HCT116 (cell line): ENCODE measurements around the gene NCMAP. TPM values are rescaled to one million over a fixed set of nuclear protein-coding genes. Genes with fewer than 3 reads are reported as not detected.

Experiments
- ATAC-seq: fragments of 200-7000 bp; cut with Tn5 transposase; 2 replicates; pipeline ENCODE4 v1.9.1; 2020; ENCODE audit warnings: mild to moderate bottlenecking, moderate library complexity
- BruUV-seq: library from RNA; stranded (reverse); fragments of 400-500 nt; replicated peaks from 2 replicates; lab custom pipeline; 2021; lab: Mats Ljungman, UMichigan
- CTCF ChIA-PET: fragments of 300-600 bp; sonication (Branson Sonifier 250); formaldehyde crosslinking; loops from one replicate; lab custom pipeline; 2021; ENCODE audit warnings: antibody characterized with exemption; lab: Charles Lee
- POLR2A ChIA-PET: fragments of 300-600, 350-600 bp; sonication (Branson Sonifier 250); formaldehyde crosslinking; loops from one replicate; lab custom pipeline; 2021; ENCODE audit warnings: antibody characterized with exemption; lab: Charles Lee
- RAD21 ChIA-PET, 2 experiments: fragments of 300-600 bp; sonication (Branson Sonifier 250); formaldehyde crosslinking; loops; one replicate each; lab custom pipeline; 2023; ENCODE audit warnings: low total read pairs in 2 of 2; ENCODE audit not compliant: uncharacterized antibody in 2 of 2, unreplicated experiment in 2 of 2, low non-redundant PET in 1 of 2; lab: Charles Lee
- DNase-seq: peaks from one replicate; pipeline ENCODE4 v3.0.0-alpha.2; 2010; ENCODE audit warnings: low read depth, low spot score
- H2AFZ ChIP-seq: fragments of 200-600 bp; shearing (Covaris generic), sonication (generic); 2 replicates; pipeline ENCODE4 v1.6.1; 2017; ENCODE audit warnings: low read depth, mixed run types, mixed read lengths, antibody characterized with exemption, low read length; ENCODE audit not compliant: poor library complexity, severe bottlenecking
- H3K27ac ChIP-seq: 2 replicates; pipeline ENCODE4 v1.5.1; 2012; ENCODE audit warnings: low read depth, low read length
- H3K27me3 ChIP-seq: fragments of 200-600 bp; sonication (generic); 2 replicates; pipeline ENCODE4 v1.6.1; 2016; ENCODE audit warnings: mixed run types, low read length, mixed read lengths; ENCODE audit not compliant: insufficient read depth
- H3K36me3 ChIP-seq, 2 experiments: fragments of 200-500 bp in 1 of 2; fragments of 200-600 bp in 1 of 2; sonication (Bioruptor generic) in 1 of 2; sonication (generic) in 1 of 2; 2 replicates each; pipeline versions ENCODE4 v1.5.1 to v1.6.1; 2014 to 2016; ENCODE audit warnings: low read length in 2 of 2, inconsistent platforms in 1 of 2, mixed read lengths in 1 of 2, mixed run types in 1 of 2; ENCODE audit not compliant: insufficient read depth in 2 of 2, control insufficient read depth in 1 of 2
- H3K4me1 ChIP-seq, 2 experiments: fragments of 200-600 bp in 1 of 2; sonication (generic) in 1 of 2; 2 replicates each; pipeline versions ENCODE4 v1.5.1 to v1.6.1; 2012 to 2017; ENCODE audit warnings: low read length in 2 of 2, inconsistent platforms in 1 of 2, mild to moderate bottlenecking in 1 of 2, mixed read lengths in 1 of 2, mixed run types in 1 of 2, moderate library complexity in 1 of 2; ENCODE audit not compliant: insufficient read depth in 2 of 2, control insufficient read depth in 1 of 2
- H3K4me2 ChIP-seq: fragments of 200-600 bp; sonication (generic); 2 replicates; pipeline ENCODE4 v1.6.1; 2017; ENCODE audit warnings: mixed run types, low read length, mixed read lengths
- H3K4me3 ChIP-seq, 2 experiments: fragments of 200-600 bp in 1 of 2; sonication (generic) in 1 of 2; replicated peaks in 1 of 2; 2 replicates each; pipeline ENCODE4 v1.5.1; 2011 to 2016; ENCODE audit warnings: low read length in 2 of 2, control low read depth in 1 of 2, low read depth in 1 of 2, mild to moderate bottlenecking in 1 of 2, mixed read lengths in 1 of 2, mixed run types in 1 of 2
- H3K79me2 ChIP-seq: fragments of 200-600 bp; sonication (generic); 2 replicates; pipeline ENCODE4 v1.6.1; 2017; ENCODE audit warnings: mild to moderate bottlenecking, mixed run types, low read length, moderate library complexity, mixed read lengths; ENCODE audit not compliant: insufficient read depth
- H3K9ac ChIP-seq: fragments of 200-600 bp; sonication (generic); 2 replicates; pipeline ENCODE4 v1.6.1; 2016; ENCODE audit warnings: low read length, mixed read lengths
- H3K9me2 ChIP-seq: fragments of 200-600 bp; sonication (generic), shearing (Covaris generic); 2 replicates; pipeline ENCODE4 v1.6.1; 2017; ENCODE audit warnings: mixed run types, mild to moderate bottlenecking, moderate library complexity; ENCODE audit not compliant: insufficient read depth
- H3K9me3 ChIP-seq, 2 experiments: fragments of 200-500 bp in 1 of 2; fragments of 200-600 bp in 1 of 2; sonication (Bioruptor generic) in 1 of 2; sonication (generic) in 1 of 2; 2 replicates each; pipeline ENCODE4 v1.6.1; 2014 to 2017; ENCODE audit warnings: low read length in 2 of 2, mixed read lengths in 2 of 2, inconsistent platforms in 1 of 2, low read depth in 1 of 2, mild to moderate bottlenecking in 1 of 2, mixed run types in 1 of 2, moderate library complexity in 1 of 2; ENCODE audit not compliant: control insufficient read depth in 1 of 2, insufficient read depth in 1 of 2
- H4K20me1 ChIP-seq: fragments of 200-600 bp; sonication (generic), shearing (Covaris generic); 2 replicates; pipeline ENCODE4 v1.6.1; 2017; ENCODE audit warnings: mixed run types, mild to moderate bottlenecking, moderate library complexity; ENCODE audit not compliant: insufficient read depth
- ELF1 ChIP-seq: IDR thresholded peaks from 2 replicates; pipeline ENCODE4 v1.6.1; 2012; ENCODE audit warnings: low read depth, borderline replicate concordance
- SIN3A ChIP-seq: IDR thresholded peaks from 2 replicates; pipeline ENCODE4 v1.6.1; 2012; ENCODE audit warnings: low read depth
- intact Hi-C: fragments of 100-400 bp; cut with micrococcal nuclease; formaldehyde crosslinking; loops from 2 replicates; pipeline ENCODE4 v1.10.0; 2022
- total RNA-seq: library from RNA; stranded (reverse); gene quantifications from one replicate; pipeline ENCODE4 v1.2.1, GENCODE V29; 2021; ENCODE audit not compliant: unreplicated experiment
- TF ChIP-seq, protein P1 (sequence below): IDR thresholded peaks from 2 replicates; pipeline ENCODE4 v1.6.1; 2011; ENCODE audit warnings: mild to moderate bottlenecking, low read length, moderate library complexity; ENCODE audit not compliant: insufficient replicate concordance; ENCODE audit errors: extremely low read depth
- TF ChIP-seq, protein P2 (sequence below): IDR thresholded peaks from 2 replicates; pipeline ENCODE4 v1.6.1; 2012; ENCODE audit warnings: low read depth

NCMAP gene
- total RNA-seq, 1 experiment from 2014 or later: 0.84 TPM

DNA sequence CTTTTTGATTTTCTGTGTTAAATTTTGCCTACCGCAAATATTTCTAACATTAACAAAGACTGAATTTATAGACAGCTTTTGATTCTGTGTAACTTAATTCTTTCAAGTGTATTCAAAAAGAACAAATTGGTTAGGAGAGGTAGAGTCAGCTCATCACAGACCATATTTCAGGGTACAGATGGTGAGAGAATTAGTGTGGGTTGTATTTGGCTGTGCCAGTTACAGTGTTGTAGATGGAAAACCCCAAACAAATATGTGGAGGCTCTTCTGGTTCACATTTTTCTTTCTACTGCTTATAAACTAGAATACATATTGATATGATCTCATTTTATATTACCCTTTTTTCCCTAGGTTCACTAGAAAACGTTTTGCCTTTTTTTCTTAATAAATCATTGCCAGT lies 42.2 kb upstream of the NCMAP start:
- Histone ChIP-seq H3K4me1 (peaks cover 18 to 19% of the 10 kb centered on the region in 2 experiments), H3K4me2 (no peak overlapping the region), H3K27me3 (no peaks in the 10 kb centered on the region), H3K9me3 (no peaks in the 10 kb centered on the region), H2AFZ (no peak overlapping the region), H4K20me1 (no peaks in the 10 kb centered on the region), H3K4me3 (no peak overlapping the region), H3K27ac (no peak overlapping the region), H3K79me2 (no peaks in the 10 kb centered on the region), H3K36me3 (no peaks in the 10 kb centered on the region), H3K9me2 (no peaks in the 10 kb centered on the region), H3K9ac (no peak overlapping the region)
- CTCF ChIA-PET: no interaction called here
- no peak for TF ChIP-seq SIN3A
- TF ChIP-seq ELF1: no peak
- TF ChIP-seq, protein P1, sequence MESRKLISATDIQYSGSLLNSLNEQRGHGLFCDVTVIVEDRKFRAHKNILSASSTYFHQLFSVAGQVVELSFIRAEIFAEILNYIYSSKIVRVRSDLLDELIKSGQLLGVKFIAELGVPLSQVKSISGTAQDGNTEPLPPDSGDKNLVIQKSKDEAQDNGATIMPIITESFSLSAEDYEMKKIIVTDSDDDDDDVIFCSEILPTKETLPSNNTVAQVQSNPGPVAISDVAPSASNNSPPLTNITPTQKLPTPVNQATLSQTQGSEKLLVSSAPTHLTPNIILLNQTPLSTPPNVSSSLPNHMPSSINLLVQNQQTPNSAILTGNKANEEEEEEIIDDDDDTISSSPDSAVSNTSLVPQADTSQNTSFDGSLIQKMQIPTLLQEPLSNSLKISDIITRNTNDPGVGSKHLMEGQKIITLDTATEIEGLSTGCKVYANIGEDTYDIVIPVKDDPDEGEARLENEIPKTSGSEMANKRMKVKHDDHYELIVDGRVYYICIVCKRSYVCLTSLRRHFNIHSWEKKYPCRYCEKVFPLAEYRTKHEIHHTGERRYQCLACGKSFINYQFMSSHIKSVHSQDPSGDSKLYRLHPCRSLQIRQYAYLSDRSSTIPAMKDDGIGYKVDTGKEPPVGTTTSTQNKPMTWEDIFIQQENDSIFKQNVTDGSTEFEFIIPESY: no peak
- TF ChIP-seq, protein P2, sequence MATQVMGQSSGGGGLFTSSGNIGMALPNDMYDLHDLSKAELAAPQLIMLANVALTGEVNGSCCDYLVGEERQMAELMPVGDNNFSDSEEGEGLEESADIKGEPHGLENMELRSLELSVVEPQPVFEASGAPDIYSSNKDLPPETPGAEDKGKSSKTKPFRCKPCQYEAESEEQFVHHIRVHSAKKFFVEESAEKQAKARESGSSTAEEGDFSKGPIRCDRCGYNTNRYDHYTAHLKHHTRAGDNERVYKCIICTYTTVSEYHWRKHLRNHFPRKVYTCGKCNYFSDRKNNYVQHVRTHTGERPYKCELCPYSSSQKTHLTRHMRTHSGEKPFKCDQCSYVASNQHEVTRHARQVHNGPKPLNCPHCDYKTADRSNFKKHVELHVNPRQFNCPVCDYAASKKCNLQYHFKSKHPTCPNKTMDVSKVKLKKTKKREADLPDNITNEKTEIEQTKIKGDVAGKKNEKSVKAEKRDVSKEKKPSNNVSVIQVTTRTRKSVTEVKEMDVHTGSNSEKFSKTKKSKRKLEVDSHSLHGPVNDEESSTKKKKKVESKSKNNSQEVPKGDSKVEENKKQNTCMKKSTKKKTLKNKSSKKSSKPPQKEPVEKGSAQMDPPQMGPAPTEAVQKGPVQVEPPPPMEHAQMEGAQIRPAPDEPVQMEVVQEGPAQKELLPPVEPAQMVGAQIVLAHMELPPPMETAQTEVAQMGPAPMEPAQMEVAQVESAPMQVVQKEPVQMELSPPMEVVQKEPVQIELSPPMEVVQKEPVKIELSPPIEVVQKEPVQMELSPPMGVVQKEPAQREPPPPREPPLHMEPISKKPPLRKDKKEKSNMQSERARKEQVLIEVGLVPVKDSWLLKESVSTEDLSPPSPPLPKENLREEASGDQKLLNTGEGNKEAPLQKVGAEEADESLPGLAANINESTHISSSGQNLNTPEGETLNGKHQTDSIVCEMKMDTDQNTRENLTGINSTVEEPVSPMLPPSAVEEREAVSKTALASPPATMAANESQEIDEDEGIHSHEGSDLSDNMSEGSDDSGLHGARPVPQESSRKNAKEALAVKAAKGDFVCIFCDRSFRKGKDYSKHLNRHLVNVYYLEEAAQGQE: no peak
- RAD21 ChIA-PET: no interaction called here
- POLR2A ChIA-PET: interaction anchor here (1.1 kb wide), 1 partner anchor 11 kb away, joined by 3 read pairs; the partner anchor contains the start of gene RCAN3
- intact Hi-C loops: loop anchor here (10.0 kb wide), 1 partner anchor 321 kb away; no protein-coding TSS in a partner anchor
- no peak for ATAC-seq
- no peak for DNase-seq
- no TSS peak for BruUV-seq
